Globus pallidus (tissue), 1 donor: Measurements from ENCODE around the gene COL15A1.
A peak's percentile ranks its signal among the peaks of the same experiment; 100 is the strongest.

ENCODE experiments used
- DNase-seq: peaks from one replicate; pipeline ENCODE4 v3.0.0-alpha.2; 2015; ENCODE audit warnings: low spot score

Gene COL15A1

DNA sequence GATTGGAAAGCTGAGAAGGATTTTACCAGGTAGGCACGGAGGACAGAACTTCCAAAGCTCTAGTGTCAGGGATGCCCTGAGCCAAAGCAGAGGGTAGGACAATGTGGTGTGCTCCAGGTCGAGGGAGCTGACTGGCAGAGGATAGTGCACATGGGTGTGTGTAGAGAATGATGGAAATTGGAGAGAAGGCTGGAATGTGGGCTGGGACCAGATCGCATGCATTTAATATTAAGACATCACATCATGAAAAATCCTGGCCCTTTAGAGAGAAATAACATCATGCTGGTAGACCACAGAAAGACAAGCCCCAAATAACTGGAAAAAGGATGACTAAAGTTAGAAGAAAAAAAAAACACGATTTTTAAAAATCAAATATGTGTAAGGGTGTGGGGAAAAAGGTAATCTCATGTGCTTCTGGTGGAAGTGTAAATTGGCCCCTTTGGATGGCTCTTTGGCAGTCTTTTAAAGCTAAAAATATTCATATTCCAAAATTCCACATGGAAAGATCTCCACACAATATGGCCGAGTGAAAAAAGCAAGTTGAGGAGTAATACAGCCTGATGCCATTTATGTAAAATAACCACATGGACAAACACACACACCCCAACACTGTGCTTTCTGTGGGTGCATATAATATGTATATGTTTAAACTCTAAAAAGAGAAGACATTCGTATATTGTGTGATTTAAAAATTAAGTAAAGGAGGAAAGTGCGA is 94.2 kb downstream of the COL15A1 start:
- DNase-seq, result no peak

DNA sequence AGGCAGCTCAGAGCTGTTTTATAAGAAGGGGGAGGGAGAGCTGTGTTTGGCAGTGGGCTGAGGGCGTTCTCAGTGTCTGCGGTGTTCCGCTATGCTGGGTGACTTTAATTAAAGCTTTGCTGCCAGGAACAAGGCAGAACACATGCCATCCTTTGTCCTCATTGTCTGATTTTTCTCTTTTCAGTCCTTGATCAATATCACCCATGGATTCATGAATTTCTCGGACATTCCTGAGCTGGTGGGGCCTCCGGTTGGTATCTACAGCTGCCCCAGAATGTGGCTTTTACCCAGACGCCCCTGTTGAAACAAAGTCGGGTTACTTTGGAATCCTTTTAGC is 94.7 kb downstream of the COL15A1 start:
- DNase-seq, result no peak

DNA sequence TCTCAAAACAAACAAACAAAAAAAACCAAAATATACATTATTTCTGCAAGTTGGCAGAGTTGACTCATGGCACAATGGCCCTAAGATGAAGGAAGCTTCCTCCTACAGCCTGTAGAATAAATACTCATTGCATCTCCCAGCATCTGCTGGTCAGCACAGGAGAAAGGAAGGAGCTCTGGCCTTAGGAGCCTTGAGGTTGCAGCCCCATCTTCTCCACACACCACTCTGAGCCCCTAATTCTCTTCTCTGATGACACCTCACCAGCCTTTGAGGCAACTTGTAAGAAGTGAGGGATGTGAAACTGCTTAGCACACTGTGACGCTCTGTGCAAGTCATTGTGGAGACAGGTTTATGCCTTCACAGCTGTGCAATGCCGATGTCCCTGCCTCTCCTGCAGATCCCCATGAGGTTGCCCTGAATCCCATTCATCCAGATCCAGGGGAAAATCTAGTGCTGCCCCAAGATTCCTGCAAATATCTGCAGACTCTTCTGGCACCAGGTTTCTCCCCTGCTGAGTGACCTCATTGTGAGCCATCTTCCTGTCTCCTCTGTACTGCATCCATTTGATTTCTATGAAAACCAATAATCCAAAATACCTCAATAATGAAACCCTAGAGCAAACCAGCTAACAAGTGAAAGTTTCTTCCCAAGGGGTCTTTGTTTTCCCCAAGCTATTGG is 95.9 kb downstream of the COL15A1 start:
- DNase-seq, result no peak

DNA sequence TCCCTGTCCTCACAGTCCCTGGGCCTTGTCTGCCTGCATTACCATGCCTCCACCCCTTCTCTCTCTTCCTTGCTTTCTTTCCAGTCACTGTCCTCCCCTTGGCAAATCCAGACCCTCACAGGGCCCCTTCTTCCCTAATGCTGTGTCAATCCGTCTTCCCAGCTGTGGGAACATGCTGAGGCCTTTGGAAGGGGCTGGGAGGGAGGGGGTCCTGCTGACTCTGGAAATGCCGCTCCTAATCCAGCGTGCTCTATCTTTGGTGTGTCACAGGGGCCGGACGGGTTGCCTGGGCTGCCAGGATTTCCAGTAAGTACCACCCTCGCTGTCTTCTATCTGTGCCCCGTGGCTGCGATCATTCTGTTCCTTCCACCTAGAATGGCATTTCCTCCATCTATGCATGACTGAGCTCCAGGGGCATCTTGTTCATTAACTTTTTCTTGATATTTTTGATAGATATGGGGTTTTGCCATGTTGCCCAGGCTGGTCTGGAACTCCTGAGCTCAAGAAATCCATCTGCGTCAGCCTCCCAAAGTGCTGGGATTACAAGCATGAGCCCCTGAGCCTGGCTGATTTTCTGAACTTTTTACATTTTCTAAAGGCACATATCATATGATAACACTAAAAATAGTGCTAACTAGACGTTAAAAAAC is 96.7 kb downstream of the COL15A1 start:
- no peak for DNase-seq

DNA sequence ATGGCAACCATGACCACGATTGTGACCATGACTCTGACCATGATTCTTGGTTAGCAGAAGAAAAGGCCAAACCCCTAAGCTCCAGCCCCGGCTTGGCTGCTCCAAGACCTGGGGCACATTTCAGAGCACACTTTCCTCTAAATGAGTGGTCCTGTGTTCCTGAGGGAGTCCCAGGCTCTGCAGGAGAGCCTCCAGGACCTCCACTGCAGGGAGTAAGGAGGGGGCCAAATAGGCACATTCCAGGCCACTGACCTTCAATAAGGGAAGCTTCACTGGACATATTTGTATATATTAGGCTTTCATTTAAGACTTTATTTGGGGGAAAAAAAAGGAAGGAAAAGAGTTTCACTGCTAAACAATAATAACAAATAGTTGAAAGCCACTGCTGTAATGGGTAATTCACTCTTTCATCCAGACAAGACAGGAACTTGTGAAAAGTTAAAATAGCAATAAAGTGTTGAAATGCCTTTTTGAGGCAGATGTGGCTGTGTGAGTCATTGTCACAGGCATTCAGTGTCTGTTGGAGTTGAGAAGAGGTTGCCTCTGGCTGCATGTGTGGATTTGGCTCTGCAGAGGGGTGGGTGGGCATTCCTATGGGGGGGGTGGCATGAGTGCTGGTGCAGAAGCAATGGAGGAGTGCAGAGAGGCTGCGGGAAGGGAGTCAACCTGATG is 97.3 kb downstream of the COL15A1 start:
- peak; percentile 34 for DNase-seq

DNA sequence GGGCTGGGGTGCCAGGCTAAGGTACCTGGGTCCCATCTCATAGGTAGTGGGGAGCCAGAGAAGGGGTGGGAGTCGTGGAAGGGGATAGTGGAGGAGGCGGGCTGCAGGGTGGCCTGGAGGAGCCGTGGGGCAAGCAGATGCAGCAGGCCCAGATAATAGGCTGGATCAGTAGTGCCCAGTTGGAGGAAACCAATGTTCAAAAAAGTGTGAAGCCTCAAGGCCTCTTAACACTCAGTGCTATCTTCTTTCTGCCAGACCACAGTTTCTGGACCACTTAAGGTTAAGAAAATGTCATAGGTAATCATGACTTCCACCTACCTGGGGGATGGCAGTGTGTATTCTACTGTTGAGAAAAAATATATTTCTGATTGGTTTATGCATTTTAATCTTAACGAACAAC is 97.9 kb downstream of the COL15A1 start:
- DNase-seq, result no peak

DNA sequence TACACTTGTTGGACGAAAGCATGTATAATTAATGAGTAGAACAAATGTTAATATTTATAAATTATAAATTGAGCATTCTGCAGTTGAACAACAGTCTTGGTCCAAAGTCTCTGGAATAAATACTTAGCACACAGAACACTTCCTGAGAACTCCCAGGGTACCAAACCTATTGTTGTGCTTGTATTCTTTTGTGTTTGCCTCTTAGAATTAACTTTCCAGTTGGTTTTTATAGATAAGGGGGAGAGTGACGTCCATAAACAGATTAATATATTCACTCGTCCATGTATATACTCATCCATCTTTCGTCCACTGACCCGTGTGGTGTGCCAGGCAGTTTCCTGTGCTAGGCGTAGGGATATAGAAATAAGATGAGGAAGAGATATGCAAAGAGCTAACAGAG is 98.9 kb downstream of the COL15A1 start:
- no peak for DNase-seq

DNA sequence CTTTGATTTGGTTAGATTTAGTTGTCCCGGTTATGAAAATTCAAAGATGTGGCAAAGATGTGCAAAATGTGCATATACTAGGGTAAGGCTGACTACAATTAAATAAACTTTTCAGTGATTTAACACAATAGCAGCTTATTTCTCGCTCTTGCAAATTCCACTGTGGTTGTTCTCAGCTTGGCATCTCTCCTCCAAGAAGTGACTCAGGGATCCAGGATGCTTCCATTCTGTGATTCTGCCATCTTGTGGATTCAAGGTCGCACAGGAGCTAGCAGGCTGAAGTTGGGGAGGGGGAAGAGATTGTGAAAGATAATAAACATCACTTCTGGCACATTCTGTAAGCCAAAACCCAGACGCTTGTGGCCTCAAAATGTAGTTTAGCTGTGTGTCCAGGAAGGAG is 101.1 kb downstream of the COL15A1 start:
- no peak for DNase-seq

DNA sequence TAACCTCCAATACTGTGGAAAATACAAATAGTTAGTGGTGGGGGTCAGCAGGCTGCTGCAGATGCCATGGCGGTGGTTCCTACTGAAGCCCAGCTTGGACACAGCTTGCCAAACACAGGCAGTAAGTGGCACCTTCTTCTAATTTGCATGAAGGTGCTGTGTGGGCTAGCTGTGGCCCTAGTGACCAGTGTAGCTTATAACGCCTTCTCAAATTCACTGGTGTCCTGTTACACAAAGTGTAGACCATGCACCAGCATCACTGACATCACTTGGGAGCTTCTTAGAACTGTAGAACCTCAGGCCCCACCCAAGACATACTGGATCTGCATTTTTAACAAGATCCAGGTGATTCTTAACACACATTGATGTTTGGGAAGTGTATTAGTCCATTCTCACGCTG is 102.4 kb downstream of the COL15A1 start:
- no peak for DNase-seq

DNA sequence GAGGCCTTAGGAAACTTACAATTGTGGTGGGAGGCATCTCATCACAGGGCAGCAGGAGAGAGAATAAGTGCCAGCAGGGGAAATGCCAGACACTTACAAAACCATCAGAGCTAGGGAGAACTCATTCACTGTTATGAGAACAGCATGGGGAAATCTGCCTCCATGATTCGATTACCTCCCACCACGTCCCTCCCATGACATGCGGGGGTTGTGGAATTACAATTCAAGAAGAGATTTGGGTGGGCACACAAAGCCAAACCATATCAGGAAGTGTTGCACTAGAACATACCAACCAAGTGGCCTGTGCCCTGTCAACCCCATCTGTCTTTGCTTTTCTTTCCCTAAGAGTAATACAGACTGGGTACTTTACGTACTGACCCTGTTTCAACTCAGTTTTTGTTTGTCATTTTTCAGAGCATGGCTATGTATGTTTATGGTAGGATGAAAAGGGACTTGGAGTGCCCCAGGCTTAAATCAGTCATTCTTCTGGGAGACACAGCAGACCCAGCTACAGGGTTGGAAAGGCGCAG is 102.9 kb downstream of the COL15A1 start:
- DNase-seq, result no peak

DNA sequence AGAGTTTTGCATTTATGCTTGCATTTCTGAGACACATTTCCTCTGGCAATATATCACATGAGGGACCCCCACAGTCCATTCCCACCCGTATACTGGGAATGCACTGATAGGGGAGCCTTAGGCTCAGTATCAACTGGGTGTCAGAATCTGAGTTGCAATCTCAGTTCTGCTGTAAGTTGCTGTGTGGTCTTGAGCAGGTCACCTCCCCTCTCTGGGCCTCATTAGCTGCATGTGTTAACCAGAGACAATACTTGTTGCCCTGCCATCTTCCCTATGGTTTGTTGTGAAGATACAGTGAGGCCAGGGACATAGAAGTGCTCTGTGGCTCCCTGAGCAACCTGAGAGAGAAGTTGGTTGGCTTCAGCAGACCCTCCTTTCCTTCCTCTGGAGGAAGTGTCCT is 105.5 kb downstream of the COL15A1 start:
- DNase-seq, result no peak

DNA sequence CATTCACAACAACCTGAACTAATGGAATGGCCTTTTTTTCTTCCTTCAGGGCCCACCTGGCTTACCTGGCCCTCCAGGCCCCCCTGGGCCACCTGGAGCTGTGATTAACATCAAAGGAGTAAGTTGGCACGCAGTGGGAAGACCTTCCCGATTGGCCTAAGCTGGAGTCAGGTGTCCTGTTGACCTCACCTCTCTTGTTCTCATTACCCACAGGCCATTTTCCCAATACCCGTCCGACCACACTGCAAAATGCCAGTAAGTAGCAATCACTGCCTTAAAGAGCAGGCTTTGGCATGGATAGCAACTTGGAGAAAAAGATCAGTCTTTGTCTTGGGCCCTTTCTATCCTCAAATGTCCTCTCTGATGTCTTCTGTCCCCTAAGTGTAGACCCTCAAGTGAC is 105.9 kb downstream of the COL15A1 start:
- DNase-seq, result no peak

DNA sequence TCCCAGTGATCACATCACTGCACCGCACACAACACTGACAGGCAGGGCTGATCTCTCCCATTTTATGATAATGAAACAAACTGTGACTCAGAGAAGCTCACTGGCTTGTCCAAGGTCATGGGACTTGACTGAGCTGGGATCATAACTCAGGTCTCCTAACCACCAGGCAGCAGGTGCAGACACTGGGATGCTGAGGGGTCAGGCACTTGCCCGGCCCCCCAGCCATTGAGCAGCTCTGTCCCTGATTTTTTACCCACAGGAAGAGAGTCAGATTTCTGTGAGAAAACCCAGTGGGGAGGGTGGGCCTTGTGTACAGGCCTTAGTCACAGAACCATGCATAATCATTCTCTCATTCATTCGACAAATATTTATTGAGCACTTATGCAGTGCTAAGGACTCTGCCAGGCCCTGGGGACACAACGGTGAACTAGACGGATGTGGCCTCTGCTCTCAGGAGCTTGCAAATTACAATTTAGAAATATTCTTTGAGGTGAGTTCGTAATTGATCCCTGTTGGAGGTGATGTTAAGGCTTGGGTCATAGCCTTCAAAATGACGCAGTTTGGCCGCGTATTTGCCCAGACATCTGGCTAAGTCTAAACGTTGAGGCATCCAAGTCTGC is 106.7 kb downstream of the COL15A1 start:
- DNase-seq, result no peak

DNA sequence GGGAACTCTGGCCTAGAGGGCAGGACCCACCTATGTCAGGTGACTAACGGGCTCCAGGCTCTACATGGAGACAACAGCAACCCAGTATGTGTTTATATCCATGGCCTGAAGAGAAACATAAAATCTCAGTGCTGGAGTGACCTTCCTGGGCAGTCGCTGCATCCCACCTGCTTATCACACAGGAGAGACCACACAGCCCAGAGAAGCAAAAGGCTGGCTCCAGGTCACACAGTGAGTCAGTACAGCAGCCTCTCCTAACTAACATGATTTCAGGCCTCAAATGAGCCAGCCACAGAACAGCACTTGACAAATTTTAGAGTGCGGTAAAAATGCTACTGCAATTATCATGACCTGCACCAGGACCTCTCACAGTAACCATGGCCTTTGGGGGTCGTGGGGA is 107.2 kb downstream of the COL15A1 start:
- no peak for DNase-seq

DNA sequence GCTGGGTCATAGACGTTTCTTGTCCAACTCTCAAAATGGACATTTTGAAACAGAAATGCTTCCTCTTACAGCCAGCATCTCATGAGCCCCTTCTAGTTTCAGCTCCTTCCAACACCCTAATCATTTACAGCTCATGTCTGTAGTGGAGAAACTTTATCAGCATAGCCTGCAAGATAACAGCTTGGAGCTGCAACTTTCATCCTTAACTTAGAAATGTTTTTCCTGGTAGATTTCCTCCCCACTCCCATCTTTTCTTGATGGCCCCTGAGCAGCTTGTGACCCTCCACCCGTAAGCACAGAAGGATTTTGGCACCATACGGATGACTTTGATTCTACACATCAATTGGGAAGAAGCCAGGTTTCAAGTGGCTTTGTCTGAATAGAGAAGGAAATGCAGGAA is 107.7 kb downstream of the COL15A1 start:
- no peak for DNase-seq

DNA sequence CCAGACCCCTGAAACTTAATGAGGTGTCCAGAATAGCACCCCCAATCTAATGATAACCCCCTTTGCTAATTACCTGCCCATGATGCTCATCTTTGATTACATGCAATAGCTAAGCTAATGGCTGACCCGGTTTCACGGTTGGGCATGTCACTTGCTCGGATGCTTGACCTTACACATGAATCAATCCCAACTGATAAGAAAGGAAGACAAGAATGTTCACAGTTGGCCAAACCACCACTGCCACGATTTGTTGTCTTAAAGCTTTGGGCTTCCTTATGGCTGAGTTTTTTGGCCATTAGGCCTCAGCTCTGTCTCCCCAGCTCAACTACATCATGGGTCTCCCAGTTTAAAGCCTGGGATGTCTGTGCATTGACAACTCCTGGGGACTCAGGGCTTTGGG is 108.1 kb downstream of the COL15A1 start:
- DNase-seq, result no peak

DNA sequence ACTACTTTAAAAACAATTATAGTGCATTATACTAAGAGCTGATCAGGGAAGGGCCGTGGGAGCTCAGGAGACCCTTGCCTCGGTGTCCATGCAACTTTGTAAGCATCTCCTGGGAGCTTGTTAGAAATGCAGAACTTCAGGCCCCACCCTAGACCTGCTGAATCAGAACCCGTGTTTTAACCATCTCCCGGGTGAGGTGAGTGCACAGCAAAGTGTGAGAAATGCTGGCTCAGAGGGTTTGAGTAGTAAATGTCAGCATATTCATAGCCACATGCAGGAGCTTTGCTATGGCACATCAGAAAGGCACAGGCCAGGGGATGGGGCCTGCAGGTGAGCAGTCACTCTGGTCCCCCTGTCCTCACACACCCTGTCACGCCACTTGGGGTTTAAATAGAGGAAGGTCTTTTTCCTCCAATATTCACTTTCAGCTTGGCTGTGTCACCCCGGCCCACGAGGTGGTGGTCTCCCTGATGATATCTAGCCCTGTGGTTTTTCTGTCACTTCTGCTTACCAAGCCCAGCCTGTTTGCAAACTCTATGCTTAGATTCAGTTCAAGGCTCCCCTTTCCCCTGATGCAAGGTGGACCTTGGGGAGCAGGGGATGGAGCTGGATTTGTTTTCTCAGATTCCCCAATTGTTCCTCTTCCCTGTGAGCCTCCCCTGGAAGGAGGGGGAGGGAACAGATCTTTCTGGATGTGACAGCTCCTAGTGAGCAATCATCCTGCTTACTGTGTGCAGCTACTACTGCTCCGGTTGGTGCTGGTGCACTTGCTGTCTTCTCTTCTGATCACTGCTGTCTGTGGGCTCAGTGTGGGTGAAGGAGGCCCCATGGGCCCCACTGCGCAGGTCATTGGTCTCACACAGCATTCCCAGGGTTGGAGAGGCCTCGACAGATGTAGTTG is 109.4 kb downstream of the COL15A1 start:
- DNase-seq, result no peak

DNA sequence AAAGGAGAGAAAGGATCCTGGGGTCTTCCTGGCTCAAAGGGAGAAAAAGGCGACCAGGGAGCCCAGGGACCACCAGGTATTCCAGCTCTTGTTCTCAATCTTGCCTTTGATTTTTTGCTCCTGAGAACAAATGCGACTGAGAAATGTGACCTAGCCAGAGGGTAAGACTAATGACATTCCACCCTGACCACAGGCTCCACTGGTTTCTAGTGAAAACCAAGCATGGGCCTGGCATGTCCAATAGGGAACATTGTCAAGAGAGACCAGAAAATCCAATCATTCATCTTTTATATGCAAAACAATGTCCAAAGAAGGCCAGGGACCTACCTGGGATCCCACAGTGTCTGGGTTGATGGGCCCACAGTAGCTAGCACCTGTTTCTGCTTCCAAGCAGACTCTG is 110.9 kb downstream of the COL15A1 start:
- DNase-seq, result no peak

DNA sequence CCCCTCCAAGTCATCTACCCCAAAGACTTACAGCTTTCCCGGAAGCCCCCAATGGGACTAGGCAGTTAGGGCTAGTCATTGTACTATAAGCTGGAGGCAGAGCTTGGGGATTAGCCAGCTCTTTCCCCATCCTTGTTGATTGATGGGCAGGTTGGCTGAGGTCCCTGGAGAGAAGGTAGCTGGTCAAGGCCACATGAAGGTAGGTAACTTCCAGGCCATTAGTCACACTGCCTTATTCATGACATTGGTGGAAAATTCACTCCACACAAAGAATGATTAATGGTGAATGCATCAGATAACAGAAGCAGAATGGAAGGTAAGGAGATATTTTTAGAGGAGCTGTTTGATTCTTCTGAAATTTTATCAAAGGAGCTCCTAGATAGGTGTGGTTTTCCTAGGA is 111.7 kb downstream of the COL15A1 start:
- no peak for DNase-seq

DNA sequence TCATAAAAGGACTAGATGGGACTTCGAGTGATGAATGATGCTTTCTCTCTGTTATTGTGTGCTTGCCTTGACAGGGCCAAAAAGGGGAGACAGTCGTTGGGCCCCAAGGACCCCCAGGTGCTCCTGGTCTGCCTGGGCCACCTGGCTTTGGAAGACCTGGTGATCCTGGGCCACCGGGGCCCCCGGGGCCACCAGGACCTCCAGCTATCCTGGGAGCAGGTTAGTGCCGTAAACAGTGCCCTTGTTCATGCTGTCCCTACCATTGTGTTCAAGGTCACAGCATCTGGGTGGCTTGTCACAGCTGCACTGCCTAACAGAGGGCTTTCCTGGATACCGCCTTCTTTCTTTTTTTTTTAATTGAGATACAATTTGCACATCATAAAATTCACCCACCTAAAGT is 112.5 kb downstream of the COL15A1 start:
- no peak for DNase-seq
